Femur (tissue), 1 donor: ENCODE results near the gene RRAS.
"Not testable (repeated sequence)": the region's sequence is repeated elsewhere in the genome, so short reads cannot be mapped to it uniquely, and the experiment has no call there.

Experiments used
- DNase-seq: peaks from one replicate; pipeline ENCODE4 v3.0.0-alpha.2; 2017

RRAS gene

GRCh38 chr19:49652551-49653465 lies 12.9 kb upstream of the RRAS start:
- DNase-seq: no peak

- no peak for DNase-seq
Observed at GRCh38 chr19:49651820-49652550, 12.0 kb upstream of the RRAS start.

- no peak for DNase-seq
Observed at GRCh38 chr19:49651029-49651819, 11.3 kb upstream of the RRAS start.

GRCh38 chr19:49646586-49646985 lies 6.6 kb upstream of the RRAS start:
- no peak for DNase-seq

GRCh38 chr19:49645995-49646394 lies 6.1 kb upstream of the RRAS start:
- no peak for DNase-seq

- DNase-seq: no peak
Observed at GRCh38 chr19:49645592-49645991, 5.6 kb upstream of the RRAS start.

- no peak for DNase-seq
Observed at GRCh38 chr19:49643466-49643865, 3.5 kb upstream of the RRAS start.

GRCh38 chr19:49642492-49643035 lies 2.6 kb upstream of the RRAS start:
- no peak for DNase-seq

GRCh38 chr19:49641688-49642491 lies 1.9 kb upstream of the RRAS start, which contains the start of gene SCAF1:
SCAF1 (plus strand) TSS chr19:49642209; CDS start chr19:49645027, 2,818 bp downstream.
- DNase-seq: peak; percentile 100

- DNase-seq: no peak
Observed at GRCh38 chr19:49639401-49640112, 386 bp downstream of the RRAS start.

- DNase-seq: peak; percentile 83
Observed at GRCh38 chr19:49637821-49638738, 1.9 kb downstream of the RRAS start.

- DNase-seq: no peak
Observed at GRCh38 chr19:49636233-49636932, 3.6 kb downstream of the RRAS start.

- DNase-seq: no peak
Observed at GRCh38 chr19:49635530-49636232, 4.3 kb downstream of the RRAS start.

- DNase-seq: not testable (repeated sequence)
Observed at GRCh38 chr19:49633273-49633672, 6.7 kb downstream of the RRAS start.

- DNase-seq: no peak
Observed at GRCh38 chr19:49632576-49632975, 7.4 kb downstream of the RRAS start.

GRCh38 chr19:49631610-49632192 lies 8.2 kb downstream of the RRAS start:
- DNase-seq: no peak

GRCh38 chr19:49631014-49631588 lies 8.8 kb downstream of the RRAS start:
- DNase-seq: no peak

GRCh38 chr19:49629659-49630058 lies 10.3 kb downstream of the RRAS start:
- DNase-seq: no peak
